Transverse colon (tissue), 4 donors: ENCODE results near the gene GNA14.
A peak's percentile ranks its signal among the peaks of the same experiment; 100 is the strongest.

ENCODE experiments used
- EP300 ChIP-seq: sonication (generic); formaldehyde crosslinking; IDR thresholded peaks from one replicate; pipeline ENCODE4 v1.6.1; 2017; ENCODE audit warnings: antibody characterized with exemption, low read depth
- POLR2AphosphoS5 ChIP-seq, 3 donors: sonication (generic); formaldehyde crosslinking; IDR thresholded peaks; one replicate each; pipeline ENCODE4 v1.6.1; 2016; ENCODE audit warnings: antibody characterized with exemption in 3 of 3
- TF ChIP-seq, protein P1 (sequence below), 5 experiments: fragments of 200-600 bp in 3 of 5; fragments of 450-650 bp in 2 of 5; sonication (generic) in 3 of 5; IDR thresholded peaks; 1 replicate in 2 of 5; 2 replicates in 3 of 5; pipeline ENCODE4 v1.5.1; 2016 to 2017; ENCODE audit warnings: antibody characterized with exemption in 5 of 5, inconsistent platforms in 3 of 5, mild to moderate bottlenecking in 2 of 5, moderate library complexity in 1 of 5

DNA sequence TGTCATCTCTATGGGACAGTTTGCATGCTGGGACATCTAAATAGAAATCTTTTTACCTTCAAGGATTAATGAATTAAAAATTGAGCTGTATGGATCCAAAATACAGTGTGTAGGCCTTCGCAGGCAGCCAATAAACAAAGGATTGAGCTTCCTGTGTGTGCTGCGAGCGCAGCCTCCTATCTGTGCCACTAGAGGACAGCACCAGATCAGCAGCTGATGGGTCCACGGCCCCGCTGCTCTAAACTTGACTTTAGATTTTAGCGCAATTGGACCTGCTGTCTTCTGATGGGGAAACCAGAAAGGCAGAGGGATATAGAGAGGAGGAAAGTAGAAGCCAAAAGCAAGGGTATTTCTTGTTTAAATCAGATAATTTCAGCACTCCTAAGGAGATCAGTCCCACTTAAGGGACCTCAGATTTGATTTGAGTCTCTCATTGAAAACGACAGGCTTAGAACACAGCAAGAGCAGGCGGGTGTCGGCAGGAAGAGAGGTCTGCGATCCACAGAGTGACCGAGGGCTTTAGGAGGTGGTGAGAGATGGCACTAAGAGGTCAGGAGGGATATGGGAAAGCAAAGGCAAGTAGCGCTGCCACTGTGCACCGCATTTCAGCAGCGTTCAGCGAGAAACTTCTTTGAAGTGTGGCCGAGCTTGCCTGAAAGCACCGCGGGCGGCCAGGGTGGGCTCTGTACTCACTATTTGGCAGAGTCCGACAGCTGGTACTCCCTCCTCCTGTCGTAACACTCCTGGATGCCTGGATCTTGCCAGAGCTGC lies 214.3 kb downstream of the GNA14 start:
- TF ChIP-seq, protein P1, sequence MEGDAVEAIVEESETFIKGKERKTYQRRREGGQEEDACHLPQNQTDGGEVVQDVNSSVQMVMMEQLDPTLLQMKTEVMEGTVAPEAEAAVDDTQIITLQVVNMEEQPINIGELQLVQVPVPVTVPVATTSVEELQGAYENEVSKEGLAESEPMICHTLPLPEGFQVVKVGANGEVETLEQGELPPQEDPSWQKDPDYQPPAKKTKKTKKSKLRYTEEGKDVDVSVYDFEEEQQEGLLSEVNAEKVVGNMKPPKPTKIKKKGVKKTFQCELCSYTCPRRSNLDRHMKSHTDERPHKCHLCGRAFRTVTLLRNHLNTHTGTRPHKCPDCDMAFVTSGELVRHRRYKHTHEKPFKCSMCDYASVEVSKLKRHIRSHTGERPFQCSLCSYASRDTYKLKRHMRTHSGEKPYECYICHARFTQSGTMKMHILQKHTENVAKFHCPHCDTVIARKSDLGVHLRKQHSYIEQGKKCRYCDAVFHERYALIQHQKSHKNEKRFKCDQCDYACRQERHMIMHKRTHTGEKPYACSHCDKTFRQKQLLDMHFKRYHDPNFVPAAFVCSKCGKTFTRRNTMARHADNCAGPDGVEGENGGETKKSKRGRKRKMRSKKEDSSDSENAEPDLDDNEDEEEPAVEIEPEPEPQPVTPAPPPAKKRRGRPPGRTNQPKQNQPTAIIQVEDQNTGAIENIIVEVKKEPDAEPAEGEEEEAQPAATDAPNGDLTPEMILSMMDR (IDR thresholded peaks at IDR 0.05), result peak; percentile 88 to 97 (median 92)
- TF ChIP-seq POLR2AphosphoS5 (IDR thresholded peaks at IDR 0.05) (no peak), EP300 (no peak)
